Mesendoderm (in vitro differentiated cells): ENCODE data around the gene KIAA0513.

Source experiments
- DNase-seq: peaks from one replicate; pipeline ENCODE4 v3.0.0; 2013
- H2AK5ac ChIP-seq: 2 replicates; pipeline ENCODE4 v1.6.1; 2013; ENCODE audit warnings: low read length, inconsistent platforms
- H2BK120ac ChIP-seq: 2 replicates; pipeline ENCODE4 v1.6.1; 2013; ENCODE audit warnings: low read depth, mild to moderate bottlenecking, low read length, moderate library complexity, mixed read lengths
- H2BK15ac ChIP-seq: replicated peaks from 2 replicates; pipeline ENCODE4 v1.6.1; 2013; ENCODE audit warnings: low read depth, mild to moderate bottlenecking, moderate library complexity
- H2BK5ac ChIP-seq: 2 replicates; pipeline ENCODE4 v1.6.1; 2013; ENCODE audit warnings: low read length, inconsistent platforms
- H3K18ac ChIP-seq: 2 replicates; pipeline ENCODE4 v1.6.1; 2013; ENCODE audit warnings: mild to moderate bottlenecking, low read length, mixed read lengths
- H3K23ac ChIP-seq: one replicate; pipeline ENCODE4 v1.6.1; 2013; ENCODE audit warnings: low read length
- H3K27ac ChIP-seq: 2 replicates; pipeline ENCODE4 v1.5.1; 2013; ENCODE audit warnings: low read depth, mild to moderate bottlenecking, inconsistent platforms, low read length, moderate library complexity
- H3K27me3 ChIP-seq: 2 replicates; pipeline ENCODE4 v1.6.1; 2013; ENCODE audit warnings: low read length, control low read depth, mild to moderate bottlenecking, inconsistent platforms; ENCODE audit not compliant: insufficient read depth, poor library complexity
- H3K36me3 ChIP-seq: 2 replicates; pipeline ENCODE4 v1.6.1; 2013; ENCODE audit warnings: low read length, inconsistent platforms; ENCODE audit not compliant: control insufficient read depth, insufficient read depth
- H3K4ac ChIP-seq: one replicate; pipeline ENCODE4 v1.6.1; 2013; ENCODE audit warnings: low read depth, mild to moderate bottlenecking, low read length, moderate library complexity
- H3K4me1 ChIP-seq: 2 replicates; pipeline ENCODE4 v1.6.1; 2013; ENCODE audit warnings: low read depth, low read length, inconsistent platforms; ENCODE audit not compliant: control insufficient read depth
- H3K4me2 ChIP-seq: 2 replicates; pipeline ENCODE4 v1.6.1; 2013; ENCODE audit warnings: low read length
- H3K4me3 ChIP-seq: 2 replicates; pipeline ENCODE4 v1.5.1; 2013; ENCODE audit warnings: mild to moderate bottlenecking, low read length
- H3K56ac ChIP-seq: one replicate; pipeline ENCODE4 v1.6.1; 2013; ENCODE audit warnings: low read length
- H3K79me1 ChIP-seq: 2 replicates; pipeline ENCODE4 v1.6.1; 2013; ENCODE audit warnings: low read length, inconsistent platforms
- H3K79me2 ChIP-seq: 2 replicates; pipeline ENCODE4 v1.6.1; 2013; ENCODE audit warnings: mild to moderate bottlenecking, low read length; ENCODE audit not compliant: control insufficient read depth, insufficient read depth
- H3K9ac ChIP-seq: 2 replicates; pipeline ENCODE4 v1.6.1; 2013; ENCODE audit warnings: low read length, inconsistent platforms
- H4K5ac ChIP-seq: one replicate; pipeline ENCODE4 v1.6.1; 2013; ENCODE audit warnings: low read length
- H4K8ac ChIP-seq: one replicate; pipeline ENCODE4 v1.6.1; 2013; ENCODE audit warnings: low read depth, mild to moderate bottlenecking, control low read depth, low read length, moderate library complexity
- WGBS: extraction: QIAGEN DNeasy Blood & Tissue Kit; methylation state at CpG from one replicate; pipeline ENCODE4 v1.1.7; 2013; ENCODE audit warnings: low lambda C conversion rate, missing lambda C conversion rate; ENCODE audit not compliant: insufficient coverage; ENCODE audit errors: extremely low coverage; 5-methylcytosine and 5-hydroxymethylcytosine counted together

KIAA0513 gene

GRCh38 chr16:85046472-85046916 is 18.9 kb downstream of the KIAA0513 start:
- no peak overlapping the region for H3K56ac ChIP-seq
- H3K79me2 ChIP-seq, result no peaks in the 10 kb centered on the region
- H3K4me2 ChIP-seq, result no peak overlapping the region
- no peak overlapping the region for H3K4me3 ChIP-seq
- H3K79me1 ChIP-seq, result no peaks in the 10 kb centered on the region
- no peak overlapping the region for H2BK120ac ChIP-seq
- H3K4ac ChIP-seq, result no peak overlapping the region
- H4K5ac ChIP-seq, result no peak overlapping the region
- H3K27ac ChIP-seq, result no peak overlapping the region
- no peaks in the 10 kb centered on the region for H3K4me1 ChIP-seq
- peak overlapping the region; percentile 6 for H3K23ac ChIP-seq
- H4K8ac ChIP-seq, result no peak overlapping the region
- DNase-seq, result no peak
- no peak overlapping the region for H2BK15ac ChIP-seq
- H3K36me3 ChIP-seq, result no peaks in the 10 kb centered on the region
- H2BK5ac ChIP-seq, result no peak overlapping the region
- WGBS, result no CpG with 5 or more reads among the region's 8 CpGs
- no peak overlapping the region for H3K9ac ChIP-seq
- H3K27me3 ChIP-seq, result no peaks in the 10 kb centered on the region
- no peak overlapping the region for H3K18ac ChIP-seq
- H2AK5ac ChIP-seq, result no peak overlapping the region

DNA sequence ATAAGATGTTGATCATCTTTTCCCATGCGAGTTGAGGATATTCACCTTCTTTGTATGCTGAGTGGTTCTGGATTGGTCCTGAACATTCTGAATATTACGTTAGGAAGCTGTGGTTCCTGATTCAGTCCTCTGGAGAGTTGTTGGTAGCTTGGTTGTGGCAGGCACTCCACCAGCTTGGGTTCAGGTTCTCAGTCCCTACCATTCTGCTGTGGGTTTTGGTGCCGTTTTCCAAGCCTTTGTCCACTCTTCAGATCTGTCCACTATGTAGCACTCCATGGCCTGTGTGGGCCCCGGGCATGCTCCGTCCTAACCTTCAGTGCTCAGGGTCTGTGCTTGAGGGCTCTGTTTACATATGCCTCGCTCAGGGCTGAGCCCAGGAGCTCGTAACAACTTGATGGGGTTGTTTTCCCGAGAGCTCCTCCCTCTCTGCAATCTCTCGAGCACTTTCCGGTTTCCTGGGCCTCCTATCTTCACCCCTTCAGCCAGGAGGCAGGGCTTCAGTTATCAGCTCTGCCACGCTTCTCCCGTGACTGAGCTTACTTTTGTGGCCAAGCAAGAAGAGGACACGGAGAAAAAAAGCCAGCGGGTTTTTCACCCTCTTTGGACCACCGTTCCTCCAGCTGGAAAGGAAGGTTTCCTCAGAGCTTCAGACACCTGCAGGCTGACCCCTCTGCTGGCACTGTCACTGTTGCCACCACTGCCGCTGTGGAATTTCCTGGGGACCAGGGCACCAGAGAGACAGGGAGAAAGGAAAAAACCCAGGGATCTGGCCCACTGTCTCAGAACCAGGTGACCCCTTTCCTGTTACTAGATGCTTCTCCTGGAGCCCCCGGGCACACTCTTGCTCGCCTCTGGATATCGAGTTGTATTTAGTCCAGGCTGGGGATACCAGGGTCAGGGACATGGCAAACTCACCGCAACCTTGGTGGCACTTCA is 19.6 kb downstream of the KIAA0513 start:
- H2BK5ac ChIP-seq, result no peak overlapping the region
- no peak overlapping the region for H3K4me3 ChIP-seq
- no peak overlapping the region for H3K27ac ChIP-seq
- peak overlapping the region; percentile 6 for H3K23ac ChIP-seq
- no peaks in the 10 kb centered on the region for H3K27me3 ChIP-seq
- no peak overlapping the region for H4K5ac ChIP-seq
- H2BK120ac ChIP-seq, result no peak overlapping the region
- no peak overlapping the region for H3K4me2 ChIP-seq
- H3K4me1 ChIP-seq, result no peaks in the 10 kb centered on the region
- no peaks in the 10 kb centered on the region for H3K79me2 ChIP-seq
- no peak overlapping the region for H3K9ac ChIP-seq
- H3K79me1 ChIP-seq, result no peaks in the 10 kb centered on the region
- no peak overlapping the region for H4K8ac ChIP-seq
- no CpG with 5 or more reads among the region's 20 CpGs for WGBS
- no peak for DNase-seq
- H3K18ac ChIP-seq, result no peak overlapping the region
- no peak overlapping the region for H2BK15ac ChIP-seq
- H3K56ac ChIP-seq, result no peak overlapping the region
- no peaks in the 10 kb centered on the region for H3K36me3 ChIP-seq
- H2AK5ac ChIP-seq, result no peak overlapping the region
- no peak overlapping the region for H3K4ac ChIP-seq

DNA sequence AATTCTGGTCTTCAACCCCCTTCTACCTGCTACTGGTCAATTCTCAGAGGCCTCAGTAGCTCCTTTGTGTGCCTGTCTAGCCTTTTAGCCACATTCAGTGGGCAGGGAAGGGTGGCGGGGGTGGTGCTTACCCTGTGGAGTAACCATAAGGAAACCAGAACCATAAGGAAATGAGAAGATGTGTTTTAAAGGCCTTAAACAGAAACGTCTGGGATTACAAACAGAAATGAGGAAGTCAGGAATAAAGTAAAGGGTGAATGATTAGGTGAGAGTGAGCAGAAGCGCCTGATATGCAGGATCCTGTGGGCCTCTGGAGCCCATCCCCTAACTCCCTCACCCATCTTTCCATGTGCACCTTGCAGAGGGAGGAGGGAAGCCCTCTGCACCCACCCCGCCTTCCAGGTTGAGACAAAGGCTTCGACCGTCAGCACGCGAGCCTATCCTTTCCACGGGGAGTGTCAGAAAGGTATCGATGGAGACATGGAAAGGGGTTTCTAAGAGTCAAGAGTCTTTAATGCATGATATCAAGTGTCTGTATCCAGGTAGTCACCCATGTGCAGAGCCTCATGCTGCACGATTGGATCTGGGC is 20.4 kb downstream of the KIAA0513 start:
- H3K56ac ChIP-seq, result no peak overlapping the region
- no peaks in the 10 kb centered on the region for H3K79me1 ChIP-seq
- no peak overlapping the region for H3K23ac ChIP-seq
- H3K4ac ChIP-seq, result no peak overlapping the region
- no peak overlapping the region for H3K9ac ChIP-seq
- H2BK120ac ChIP-seq, result no peak overlapping the region
- H3K4me2 ChIP-seq, result no peak overlapping the region
- H3K79me2 ChIP-seq, result no peaks in the 10 kb centered on the region
- no peak overlapping the region for H2BK15ac ChIP-seq
- no peak overlapping the region for H3K4me3 ChIP-seq
- H3K36me3 ChIP-seq, result no peaks in the 10 kb centered on the region
- H3K27me3 ChIP-seq, result no peaks in the 10 kb centered on the region
- DNase-seq, result no peak
- no peak overlapping the region for H2AK5ac ChIP-seq
- no peak overlapping the region for H4K8ac ChIP-seq
- no peaks in the 10 kb centered on the region for H3K4me1 ChIP-seq
- no peak overlapping the region for H3K18ac ChIP-seq
- no peak overlapping the region for H2BK5ac ChIP-seq
- no peak overlapping the region for H3K27ac ChIP-seq
- no peak overlapping the region for H4K5ac ChIP-seq
- WGBS, result no CpG with 5 or more reads among the region's 11 CpGs

- no peak overlapping the region for H2BK15ac ChIP-seq
- no peak overlapping the region for H3K9ac ChIP-seq
- H3K4me1 ChIP-seq, result no peaks in the 10 kb centered on the region
- no peaks in the 10 kb centered on the region for H3K79me2 ChIP-seq
- no peak overlapping the region for H2AK5ac ChIP-seq
- WGBS, result no CpG with 5 or more reads among the region's 17 CpGs
- H4K8ac ChIP-seq, result no peak overlapping the region
- H3K56ac ChIP-seq, result no peak overlapping the region
- no peak overlapping the region for H3K4me3 ChIP-seq
- DNase-seq, result no peak
- H3K27me3 ChIP-seq, result no peaks in the 10 kb centered on the region
- H3K36me3 ChIP-seq, result no peaks in the 10 kb centered on the region
- H3K27ac ChIP-seq, result no peak overlapping the region
- no peak overlapping the region for H3K4me2 ChIP-seq
- no peak overlapping the region for H4K5ac ChIP-seq
- H2BK120ac ChIP-seq, result no peak overlapping the region
- no peak overlapping the region for H3K18ac ChIP-seq
- no peak overlapping the region for H3K4ac ChIP-seq
- H3K79me1 ChIP-seq, result no peaks in the 10 kb centered on the region
- no peak overlapping the region for H3K23ac ChIP-seq
- no peak overlapping the region for H2BK5ac ChIP-seq
These were observed 21.4 kb downstream of the KIAA0513 start for GRCh38 chr16:85048921-85049562.

DNA sequence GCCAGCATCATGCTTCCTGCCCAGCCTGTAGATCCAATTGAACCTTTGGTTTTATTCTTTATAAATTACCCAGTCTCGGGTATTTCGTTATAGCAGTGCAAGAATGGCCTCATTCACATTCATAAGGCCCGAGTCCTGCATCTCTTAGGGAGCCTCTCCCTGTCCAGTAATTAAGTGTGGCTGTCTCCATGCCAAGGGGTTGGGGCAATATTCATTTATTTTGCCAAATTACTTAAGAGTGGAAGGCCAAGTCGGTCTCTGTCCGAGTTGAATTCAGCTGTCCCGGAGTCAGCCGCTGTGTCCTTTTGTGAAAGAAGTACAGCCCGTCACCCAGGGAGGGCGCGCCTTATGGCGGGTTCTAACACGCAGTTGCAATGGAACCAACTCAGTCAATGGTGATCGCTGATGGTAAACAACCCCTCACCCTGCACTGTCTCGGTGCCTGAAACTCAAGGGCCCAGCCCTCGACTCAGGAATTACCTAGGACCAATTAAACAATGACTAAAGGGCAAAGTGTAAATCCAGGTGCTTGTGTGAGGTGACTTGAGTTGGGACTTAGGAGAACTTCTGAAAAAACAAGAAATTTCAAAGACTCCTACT is 22.2 kb downstream of the KIAA0513 start:
- no peak overlapping the region for H2BK15ac ChIP-seq
- no peak overlapping the region for H3K56ac ChIP-seq
- H2AK5ac ChIP-seq, result no peak overlapping the region
- no peaks in the 10 kb centered on the region for H3K79me1 ChIP-seq
- H2BK5ac ChIP-seq, result no peak overlapping the region
- no peak overlapping the region for H4K8ac ChIP-seq
- H4K5ac ChIP-seq, result no peak overlapping the region
- H3K18ac ChIP-seq, result no peak overlapping the region
- WGBS, result no CpG with 5 or more reads among the region's 15 CpGs
- H3K27ac ChIP-seq, result no peak overlapping the region
- H3K4me1 ChIP-seq, result no peaks in the 10 kb centered on the region
- no peak overlapping the region for H3K23ac ChIP-seq
- no peak overlapping the region for H3K9ac ChIP-seq
- no peak overlapping the region for H3K4me3 ChIP-seq
- H3K36me3 ChIP-seq, result no peaks in the 10 kb centered on the region
- no peak overlapping the region for H3K4ac ChIP-seq
- H3K79me2 ChIP-seq, result no peaks in the 10 kb centered on the region
- no peak for DNase-seq
- H3K4me2 ChIP-seq, result no peak overlapping the region
- no peak overlapping the region for H2BK120ac ChIP-seq
- H3K27me3 ChIP-seq, result no peaks in the 10 kb centered on the region
